ENCODE data around the gene DUSP1.
A peak's percentile ranks its signal among the peaks of the same experiment; 100 is the strongest.
"Not testable (repeated sequence)": the region's sequence is repeated elsewhere in the genome, so short reads cannot be mapped to it uniquely, and the experiment has no call there.

The DUSP1 gene, protein sequence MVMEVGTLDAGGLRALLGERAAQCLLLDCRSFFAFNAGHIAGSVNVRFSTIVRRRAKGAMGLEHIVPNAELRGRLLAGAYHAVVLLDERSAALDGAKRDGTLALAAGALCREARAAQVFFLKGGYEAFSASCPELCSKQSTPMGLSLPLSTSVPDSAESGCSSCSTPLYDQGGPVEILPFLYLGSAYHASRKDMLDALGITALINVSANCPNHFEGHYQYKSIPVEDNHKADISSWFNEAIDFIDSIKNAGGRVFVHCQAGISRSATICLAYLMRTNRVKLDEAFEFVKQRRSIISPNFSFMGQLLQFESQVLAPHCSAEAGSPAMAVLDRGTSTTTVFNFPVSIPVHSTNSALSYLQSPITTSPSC

DNA sequence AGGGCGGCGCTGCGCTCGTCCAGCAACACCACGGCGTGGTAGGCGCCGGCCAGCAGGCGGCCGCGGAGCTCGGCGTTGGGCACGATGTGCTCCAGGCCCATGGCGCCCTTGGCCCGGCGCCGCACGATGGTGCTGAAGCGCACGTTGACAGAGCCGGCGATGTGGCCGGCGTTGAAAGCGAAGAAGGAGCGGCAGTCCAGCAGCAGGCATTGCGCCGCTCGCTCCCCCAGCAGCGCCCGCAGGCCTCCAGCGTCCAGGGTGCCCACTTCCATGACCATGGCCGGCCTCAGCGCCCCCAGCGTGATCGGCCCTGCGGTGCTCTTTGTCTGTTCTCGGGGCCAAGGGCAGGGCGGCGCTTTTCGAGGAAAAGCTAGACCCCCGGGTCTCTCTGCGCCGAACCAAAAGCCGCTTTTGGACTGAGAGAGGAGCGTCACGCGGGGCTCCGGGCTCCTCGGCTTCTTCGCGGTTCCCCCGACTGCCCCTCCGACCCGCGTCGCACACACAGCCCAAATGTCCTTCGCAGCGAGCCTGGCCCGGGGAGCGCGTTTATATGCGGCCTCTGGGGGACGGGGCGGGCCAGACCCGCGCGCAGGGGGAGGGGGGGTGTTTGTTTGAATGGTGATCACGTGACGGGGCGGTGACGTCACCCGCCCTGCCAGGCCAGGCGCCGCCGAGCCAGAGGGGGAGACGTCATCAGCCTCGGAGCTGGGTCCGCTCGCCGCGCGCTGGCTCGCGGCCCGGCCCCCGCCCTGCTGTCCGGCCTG lies at the start of gene DUSP1:
Gene DUSP1, minus strand, starts transcription at position 521 of the 764 bp plus-strand sequence. Its CDS starts 243 bp downstream, at position 278.
- DNase-seq (ENCODE audit: low read depth in 3 of 3), result peak; percentile 93 to 97 (median 95)

DNA sequence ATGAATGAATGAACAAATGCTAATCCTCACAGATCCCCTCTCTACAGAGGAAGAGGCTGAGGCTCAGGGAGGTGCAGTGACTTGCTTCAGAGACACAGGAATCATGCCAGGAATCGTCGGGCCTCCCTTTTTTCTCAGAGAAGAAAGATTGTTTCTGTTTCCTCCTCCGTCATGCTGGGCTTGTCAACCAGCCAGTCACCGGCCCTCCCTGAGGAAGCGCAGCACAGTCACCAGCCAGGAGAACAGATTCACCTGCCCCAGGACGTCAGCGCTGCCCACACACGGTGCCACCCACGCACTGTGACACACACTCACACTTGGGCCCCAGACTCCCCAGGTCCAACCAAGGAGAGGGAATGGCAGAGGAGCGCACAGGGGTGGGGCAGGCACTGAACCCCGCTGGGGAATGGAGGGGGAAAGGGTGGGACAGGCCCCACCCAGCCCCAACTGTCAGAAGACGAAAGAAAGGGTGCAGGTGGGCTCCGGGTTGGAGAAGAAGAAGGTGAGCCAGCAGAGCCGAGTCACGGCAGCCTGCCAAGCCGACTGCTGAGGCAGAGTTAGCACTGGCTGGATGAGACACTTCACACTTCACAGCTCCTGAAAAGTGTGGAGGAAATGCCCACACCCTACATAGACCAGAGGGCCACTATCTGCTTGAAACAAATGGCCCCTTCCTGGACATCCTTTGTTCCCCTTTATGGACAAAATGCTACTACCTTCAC lies 49.2 kb upstream of the DUSP1 start:
- peak in 1 of 3 experiments; percentile 63 for DNase-seq (ENCODE audit: low read depth in 3 of 3)

DNA sequence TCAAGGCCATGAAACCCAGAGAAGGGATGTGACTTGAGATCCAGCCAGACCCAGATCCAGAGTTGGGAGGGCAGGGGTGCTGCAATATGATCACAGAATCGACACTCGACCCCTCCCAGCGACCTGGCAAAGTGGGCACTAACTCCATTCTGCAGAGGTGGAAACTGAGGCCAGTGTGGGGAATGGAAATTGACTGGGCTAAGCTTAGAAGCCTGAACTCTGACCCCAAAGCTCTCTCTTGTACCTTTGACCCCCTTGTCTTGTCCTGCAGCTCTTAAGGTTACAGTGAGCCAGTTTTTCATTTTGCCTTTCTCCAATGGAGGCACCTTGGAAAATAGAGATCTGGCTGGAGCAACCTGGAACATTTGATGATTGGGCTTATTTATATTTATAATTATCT lies 48.6 kb upstream of the DUSP1 start:
- no peak for DNase-seq (ENCODE audit: low read depth in 3 of 3)

DNA sequence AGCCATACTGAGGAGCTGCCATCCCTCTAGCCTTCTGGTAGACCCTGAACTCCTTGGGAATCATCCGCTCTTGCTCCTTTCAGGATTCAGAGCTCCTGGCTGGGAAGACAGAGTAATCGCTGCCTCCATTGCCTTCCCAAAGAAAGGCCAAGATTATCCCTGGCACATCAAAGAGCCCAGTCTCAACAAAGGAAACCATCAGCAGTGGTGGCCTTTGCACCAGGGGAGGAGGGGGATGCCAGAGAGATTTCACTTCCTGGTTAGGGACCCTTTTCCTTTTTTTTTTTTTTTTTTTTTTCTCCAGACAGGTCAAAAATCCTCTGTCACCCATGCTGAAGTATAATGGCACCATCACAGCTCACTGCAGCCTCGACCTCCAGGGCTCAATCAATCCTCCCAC lies 47.1 kb upstream of the DUSP1 start:
- DNase-seq (ENCODE audit: low read depth in 3 of 3), result no peak

DNA sequence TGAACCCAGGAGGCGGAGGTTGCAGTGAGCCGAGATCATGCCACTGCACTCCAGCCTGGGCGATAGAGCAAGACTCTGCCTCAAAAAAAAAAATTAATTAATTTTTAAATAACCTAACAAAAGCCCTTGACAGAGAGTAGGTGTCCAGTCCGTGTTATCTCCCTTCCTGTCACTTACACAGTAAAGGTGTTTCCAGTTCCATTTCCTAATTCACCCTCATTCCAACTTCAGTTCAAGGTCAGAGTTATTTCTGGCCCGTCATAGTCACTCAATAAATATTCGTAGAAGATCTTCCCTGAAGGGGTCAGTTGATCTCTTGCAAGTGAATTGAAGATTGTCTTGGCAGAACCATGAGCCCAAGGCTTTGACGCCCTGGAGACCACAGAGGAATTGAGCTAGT lies 46.7 kb upstream of the DUSP1 start:
- DNase-seq (ENCODE audit: low read depth in 3 of 3), result no peak

DNA sequence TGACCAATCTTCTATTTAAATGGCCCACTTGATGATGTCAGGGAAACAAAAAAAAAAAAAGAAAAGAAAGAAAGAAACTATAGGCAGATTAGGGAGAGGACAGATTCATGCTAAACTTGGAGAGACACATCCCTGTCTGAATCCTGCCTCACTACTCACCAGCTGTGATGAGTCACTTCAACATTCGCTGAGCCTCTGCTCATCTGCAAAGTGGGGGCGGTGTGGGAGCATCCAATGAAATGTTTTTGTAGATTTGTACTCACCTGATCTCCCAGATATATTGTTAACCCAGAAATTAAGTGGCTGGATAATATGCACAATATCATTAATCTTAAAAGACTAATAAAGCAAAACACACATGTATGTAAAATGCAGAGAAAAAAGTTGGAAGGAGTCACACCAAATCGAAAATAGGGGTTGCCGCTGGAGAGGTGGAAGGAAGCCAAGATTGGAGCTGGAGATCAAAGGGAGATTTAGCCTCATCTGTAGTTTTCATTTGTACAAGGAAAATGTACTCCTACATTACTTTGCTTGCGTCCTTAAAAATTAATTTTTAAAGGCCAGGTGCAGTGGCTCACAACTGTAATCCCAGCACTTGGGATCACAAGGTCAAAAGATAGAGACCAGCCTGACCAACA lies 46.0 kb upstream of the DUSP1 start:
- no peak for DNase-seq (ENCODE audit: low read depth in 3 of 3)

DNA sequence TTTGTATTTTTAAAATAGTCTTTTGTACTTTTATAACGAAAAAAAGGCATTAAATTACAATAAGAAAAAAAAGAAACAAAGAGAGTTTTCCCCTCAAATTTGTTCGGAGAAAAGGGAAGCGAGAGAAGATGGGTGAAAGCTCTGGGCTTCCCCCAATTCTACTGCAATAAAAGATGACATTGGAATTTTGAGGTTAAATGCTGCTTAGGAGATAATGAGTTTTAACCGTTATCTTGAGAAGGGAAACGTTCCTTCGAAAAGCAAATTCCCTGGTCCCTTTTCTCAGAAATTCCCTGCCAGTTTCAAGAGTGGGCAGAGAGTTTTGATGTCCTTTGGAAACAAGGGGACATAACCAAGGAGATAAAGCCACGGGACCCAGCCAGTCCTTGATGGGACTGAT lies 44.6 kb upstream of the DUSP1 start:
- DNase-seq (ENCODE audit: low read depth in 3 of 3), result no peak

DNA sequence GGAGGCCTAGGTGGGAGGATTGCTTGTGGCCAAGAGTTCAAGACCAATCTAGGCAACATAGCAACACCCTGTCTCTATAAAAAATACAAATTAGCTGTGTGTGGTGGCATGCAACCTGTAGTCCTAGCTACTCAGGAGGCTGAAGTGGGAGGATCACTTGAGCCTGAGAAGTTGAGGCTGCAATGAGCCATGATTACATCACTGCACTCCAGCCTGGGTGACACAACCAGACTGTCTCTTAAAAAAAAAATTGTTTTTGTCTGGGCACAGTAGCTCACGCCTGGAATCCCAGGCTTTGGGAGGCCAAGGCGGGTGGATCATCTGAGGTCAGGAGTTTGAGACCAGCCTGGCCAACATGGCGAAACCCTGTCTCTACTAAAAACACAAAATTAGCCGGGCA lies 40.0 kb upstream of the DUSP1 start:
- not testable (repeated sequence) for DNase-seq (ENCODE audit: low read depth in 3 of 3)

DNA sequence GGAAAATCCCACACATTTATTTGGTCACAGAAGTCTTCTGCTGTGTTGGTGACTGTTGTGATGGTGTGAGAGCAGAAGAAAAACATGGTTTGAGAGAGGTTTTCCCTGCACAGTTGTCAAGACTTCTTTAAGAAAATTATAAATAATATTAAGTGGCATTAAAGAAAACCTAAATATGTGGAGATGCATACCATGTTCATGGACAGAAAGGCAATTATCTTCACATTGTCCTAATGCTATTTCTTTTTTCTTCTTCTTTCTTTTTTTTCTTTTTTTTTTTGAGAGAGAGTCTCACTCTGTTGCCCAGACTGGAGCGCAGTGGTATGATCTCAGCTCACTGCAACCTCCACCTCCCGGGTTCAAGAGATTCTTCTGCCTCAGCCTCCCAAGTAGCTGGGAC lies 38.8 kb upstream of the DUSP1 start:
- DNase-seq (ENCODE audit: low read depth in 3 of 3), result no peak

DNA sequence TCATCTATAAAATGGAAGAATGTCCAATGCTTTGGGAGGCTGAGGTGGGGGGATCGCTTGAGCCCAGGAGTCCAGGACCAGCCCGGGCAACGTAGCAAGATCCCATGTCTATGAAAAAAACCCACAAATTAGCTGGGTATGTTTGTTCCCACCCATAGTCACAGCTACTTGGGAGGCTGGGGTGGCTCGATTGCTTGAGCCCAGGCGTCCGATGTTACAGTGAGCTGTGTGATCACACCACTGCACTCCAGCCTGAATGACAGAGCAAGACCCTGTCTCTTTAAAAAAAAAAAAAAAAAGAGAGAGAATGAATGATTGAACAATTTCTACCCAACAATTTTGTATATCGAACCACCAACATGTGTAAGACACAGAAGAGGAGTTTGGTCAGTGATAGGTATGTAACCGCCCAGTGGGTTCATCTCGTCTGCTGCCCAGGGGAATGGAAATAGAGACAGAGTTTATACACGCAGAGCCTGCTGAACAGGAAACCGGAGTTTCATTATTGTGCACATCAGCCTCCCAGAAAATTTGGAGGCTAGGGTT lies 36.8 kb upstream of the DUSP1 start:
- no peak for DNase-seq (ENCODE audit: low read depth in 3 of 3)

DNA sequence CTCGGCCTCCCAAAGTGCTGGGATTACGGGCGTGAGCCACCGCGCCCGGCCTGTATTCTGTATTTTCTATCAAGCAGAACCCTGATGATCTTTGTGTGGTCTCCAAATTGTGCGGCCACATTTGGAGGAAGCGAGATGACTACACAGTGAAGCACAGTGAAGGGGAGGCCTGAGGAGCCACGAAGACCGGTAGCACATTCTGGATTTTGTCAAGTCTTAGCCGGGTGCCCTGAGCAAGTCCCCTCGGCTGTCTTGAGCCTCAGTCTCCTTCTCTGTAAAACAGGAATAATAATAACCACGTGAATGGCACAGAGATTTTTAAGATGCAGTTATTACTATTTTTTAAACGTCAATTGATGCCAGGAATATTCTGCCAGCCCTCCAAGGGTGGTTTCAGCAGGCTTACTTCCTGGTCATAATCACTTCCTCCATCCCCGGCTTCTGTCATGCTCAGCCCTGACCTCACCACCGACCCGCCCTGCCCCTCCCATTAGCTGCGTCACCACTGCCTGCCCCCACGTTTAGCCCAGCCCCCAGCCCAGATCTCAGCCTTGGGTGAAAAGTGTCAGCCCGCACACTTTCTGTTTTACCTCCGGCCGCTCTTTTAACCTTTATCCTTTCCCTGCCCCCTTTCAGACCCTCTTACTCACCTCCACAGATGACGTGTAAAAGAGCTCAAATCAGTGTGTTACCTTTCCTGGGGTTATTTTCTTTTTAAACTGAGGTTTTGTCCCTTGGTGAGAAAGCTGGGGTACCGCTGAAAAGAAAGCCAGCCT lies 36.1 kb upstream of the DUSP1 start:
- peak; percentile 73 to 95 (median 81) for DNase-seq (ENCODE audit: low read depth in 3 of 3)

DNA sequence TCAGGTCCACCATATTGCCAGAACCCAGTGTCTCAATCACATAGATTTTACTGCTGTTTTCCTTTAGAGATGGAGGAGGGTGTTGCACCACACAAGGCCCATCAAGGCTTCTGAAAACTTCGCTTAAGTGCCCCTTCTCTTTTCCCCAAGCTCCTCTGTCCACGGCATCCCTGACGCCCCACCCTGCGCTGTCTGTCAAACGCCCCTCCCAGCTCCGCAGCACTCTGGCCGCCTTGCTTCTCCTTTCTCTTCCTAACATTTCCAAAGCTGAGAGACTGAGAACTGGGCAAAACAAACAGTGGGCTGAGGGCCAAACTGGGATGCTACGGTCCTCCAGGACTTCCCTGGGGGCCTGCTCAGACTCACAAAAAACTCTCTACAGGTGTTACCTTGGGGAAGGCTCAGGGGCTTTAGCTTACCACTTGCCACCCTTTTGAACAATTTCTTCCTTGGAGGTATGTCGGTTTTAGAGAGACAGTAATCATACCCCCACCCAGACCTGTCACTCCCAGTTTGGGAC lies 34.8 kb upstream of the DUSP1 start:
- DNase-seq (ENCODE audit: low read depth in 3 of 3), result no peak

DNA sequence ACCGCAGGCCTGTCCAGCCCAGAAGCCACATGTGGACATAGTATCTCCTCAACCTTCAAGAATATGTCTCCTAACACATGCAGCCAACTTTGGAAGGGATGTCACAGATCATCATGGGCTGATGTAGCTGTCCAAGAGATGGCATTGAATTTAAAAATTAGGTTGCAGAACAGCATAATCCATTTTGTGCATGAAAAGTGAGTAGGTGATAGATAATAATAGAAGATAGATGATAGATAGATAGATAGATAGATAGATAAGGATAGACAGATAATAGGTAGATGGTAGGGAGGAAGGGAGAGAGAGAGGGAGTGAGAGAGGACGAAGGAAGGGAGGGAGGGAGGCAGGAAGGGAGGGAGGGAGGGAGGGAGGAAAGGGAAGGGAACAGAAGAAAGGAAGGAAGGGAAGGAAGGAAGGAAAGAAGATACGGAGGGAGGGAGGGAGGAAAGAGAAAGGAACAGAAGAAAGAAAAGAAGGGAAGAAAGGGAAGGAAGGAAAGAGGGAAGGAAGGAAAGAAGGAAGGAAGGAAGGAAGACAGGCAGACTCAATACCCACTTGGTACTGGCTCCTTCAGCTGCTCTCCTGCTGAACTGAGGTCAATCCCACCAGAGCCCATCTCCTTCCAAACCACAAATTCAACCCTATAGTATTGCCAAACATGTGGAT lies 34.2 kb upstream of the DUSP1 start:
- no peak for DNase-seq (ENCODE audit: low read depth in 3 of 3)

DNA sequence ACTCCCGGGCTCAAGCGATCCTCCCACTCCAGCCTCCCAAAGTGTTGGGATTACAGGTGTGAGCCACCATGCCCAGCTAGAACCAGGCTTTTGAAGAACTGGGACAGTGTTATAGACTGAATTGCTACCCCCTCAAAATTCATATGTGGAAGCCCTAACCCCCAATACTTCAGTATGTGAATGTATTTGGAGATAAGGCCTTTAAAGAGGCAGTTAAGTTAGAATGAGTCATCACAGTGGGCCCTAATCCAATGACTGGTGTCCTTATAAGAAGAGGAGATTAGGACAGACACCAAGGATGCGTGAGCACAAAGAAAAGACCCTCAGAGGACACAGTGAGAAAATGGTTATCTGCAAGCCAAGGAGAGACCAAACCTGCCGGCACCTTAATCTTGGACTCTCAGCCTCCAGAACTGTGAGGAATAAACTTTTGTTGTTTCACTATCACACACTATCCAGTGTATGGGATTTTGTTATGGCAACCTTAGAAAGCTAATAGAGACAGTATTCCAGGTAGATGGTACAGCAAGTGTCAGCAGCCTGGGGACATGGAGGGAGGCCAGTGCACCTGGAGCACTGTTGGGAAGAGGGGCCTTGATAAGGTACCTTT lies 31.7 kb upstream of the DUSP1 start:
- no peak for DNase-seq (ENCODE audit: low read depth in 3 of 3)

DNA sequence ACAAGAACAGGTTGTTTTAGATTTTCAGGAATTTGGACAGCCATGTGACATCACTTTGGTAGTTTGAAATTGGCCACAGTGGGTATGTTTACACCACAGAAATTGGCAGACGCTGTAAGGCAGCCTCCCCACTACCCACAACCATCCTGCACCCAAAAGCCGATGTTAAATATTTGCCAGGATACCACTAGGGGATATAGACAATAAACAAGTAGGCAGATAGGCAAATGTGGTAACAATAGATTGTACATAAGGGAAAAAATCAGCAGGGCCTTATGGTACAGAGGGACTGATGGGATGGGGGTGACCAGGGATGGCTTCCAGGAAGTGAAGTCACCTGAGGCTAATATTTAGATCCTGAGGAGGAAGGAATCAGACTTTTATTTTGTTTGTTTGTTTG lies 31.1 kb upstream of the DUSP1 start:
- DNase-seq (ENCODE audit: low read depth in 3 of 3), result no peak

DNA sequence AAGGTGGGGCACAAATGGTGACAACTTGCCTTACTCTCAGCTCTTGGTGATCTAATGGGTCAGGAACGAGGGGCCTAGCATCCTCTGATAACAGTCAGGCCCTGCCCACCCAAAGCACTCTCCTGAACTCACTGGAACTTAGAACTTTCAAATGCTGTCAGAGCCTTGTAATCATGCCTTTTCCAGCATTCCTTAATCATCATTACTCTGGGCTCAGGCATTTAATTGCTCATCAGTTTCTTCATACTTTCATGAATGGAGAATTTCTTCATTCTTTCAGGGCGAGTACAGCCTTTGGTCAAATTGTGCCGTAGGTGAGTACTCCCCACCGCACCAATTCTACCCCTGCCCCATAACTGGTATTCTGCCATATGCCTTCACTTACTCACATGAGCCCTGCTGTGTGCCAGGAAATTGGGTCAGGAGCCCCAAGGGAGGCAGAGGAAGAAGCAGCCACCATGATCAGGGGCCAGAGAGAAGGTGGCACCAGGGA lies 30.2 kb upstream of the DUSP1 start:
- no peak for DNase-seq (ENCODE audit: low read depth in 3 of 3)

DNA sequence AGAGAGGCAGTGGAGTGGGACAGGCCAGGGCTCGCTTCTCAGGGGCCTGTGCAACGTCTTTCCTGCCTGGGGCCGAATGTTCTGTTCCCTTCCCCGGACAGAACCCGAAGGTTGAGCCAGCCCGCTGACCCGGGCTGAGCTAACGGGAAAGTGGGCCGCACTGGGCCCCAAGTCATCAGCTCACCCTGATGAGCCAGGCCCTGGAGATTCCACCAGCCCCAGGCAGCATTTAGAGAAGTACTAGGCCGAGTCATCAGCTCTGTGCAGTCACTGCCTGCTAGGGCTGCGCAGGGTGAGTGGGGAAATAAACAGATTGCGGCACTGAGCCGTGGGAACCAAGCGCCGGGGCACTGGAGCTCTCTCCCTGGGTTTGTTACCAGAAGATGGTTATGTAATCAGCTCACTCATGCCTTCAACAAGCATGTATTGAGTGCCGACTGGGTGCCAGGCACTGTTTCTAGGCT lies 29.1 kb upstream of the DUSP1 start:
- no peak for DNase-seq (ENCODE audit: low read depth in 3 of 3)

DNA sequence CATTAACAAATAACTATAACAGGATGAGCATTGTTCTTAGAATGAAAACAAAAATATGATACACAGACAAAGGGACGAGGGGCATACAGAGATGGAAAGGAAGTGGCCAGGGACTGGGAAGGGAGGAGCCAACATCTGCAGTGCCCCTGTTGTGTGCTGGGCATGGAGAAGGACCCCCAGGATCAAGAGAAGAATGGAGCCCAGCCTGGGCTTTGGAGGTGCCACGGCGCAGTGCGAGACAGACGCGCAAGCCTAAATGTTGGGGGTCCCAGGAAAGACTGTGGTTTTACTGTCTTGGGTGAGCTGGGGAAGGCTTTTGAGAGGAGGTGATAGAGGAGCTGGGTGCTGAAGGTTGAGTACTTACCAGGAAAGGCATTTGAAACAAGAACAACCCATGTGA lies 28.4 kb upstream of the DUSP1 start:
- DNase-seq (ENCODE audit: low read depth in 3 of 3), result no peak

DNA sequence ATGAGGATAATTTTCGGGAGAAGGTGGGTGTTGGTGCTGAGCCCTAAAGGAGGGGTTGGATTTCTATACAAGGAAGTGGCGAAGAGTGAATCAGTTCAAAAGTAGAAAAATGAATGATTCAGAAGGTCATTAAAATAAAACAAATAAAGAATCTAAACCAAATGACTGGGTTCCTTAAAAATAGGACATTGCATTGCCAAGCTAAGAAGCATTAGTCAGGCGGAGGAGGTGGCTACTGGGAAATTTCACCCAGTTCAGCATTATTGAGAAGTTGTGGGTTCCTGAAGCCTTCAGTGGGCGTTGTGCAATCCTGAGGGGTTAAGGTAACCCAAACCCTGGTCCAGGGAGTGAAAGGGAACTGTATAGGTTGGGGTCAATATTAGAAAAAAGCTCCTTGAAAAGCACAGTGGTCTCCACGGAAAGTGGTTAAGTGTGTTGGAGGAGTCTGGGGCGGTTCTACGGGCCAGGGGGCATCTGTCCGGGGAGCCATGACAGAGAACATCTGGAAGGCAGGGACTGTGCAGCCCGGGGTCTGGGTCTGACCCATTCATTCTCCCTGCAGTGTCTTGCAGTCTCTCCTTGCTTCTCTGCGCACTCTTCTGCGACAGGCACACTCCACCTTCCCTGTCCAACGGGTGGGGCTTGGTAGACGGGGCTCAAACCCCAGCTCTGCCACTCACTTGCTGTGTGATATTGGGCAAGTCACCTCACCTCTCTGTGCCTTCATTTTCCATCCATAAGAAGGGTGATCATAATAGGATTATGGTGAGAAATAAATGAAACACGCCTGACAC lies 27.6 kb upstream of the DUSP1 start:
- no peak for DNase-seq (ENCODE audit: low read depth in 3 of 3)

All from stimulated activated CD4-positive, alpha-beta T cell treated with anti-CD3 and anti-CD28 coated beads, TNF-alpha, amount 100 ng/mL, for 24 hours (primary cell).